H1 (cell line): ENCODE data around the gene VCPKMT.

Source experiments
- BACH1 ChIP-seq: IDR thresholded peaks from 2 replicates; pipeline ENCODE4 v1.6.1; 2012; ENCODE audit warnings: low read length, improper control_type of control experiment
- CEBPB ChIP-seq: IDR thresholded peaks from 2 replicates; pipeline ENCODE4 v1.6.1; 2012; ENCODE audit warnings: low read depth, low read length
- EP300 ChIP-seq, 2 experiments: IDR thresholded peaks; 1 replicate in 1 of 2; 2 replicates in 1 of 2; pipeline ENCODE4 v1.6.1; 2011 to 2012; ENCODE audit warnings: low read depth in 2 of 2, low read length in 2 of 2, mild to moderate bottlenecking in 2 of 2, borderline replicate concordance in 1 of 2, inconsistent platforms in 1 of 2, moderate library complexity in 1 of 2
- EZH2 ChIP-seq: fragments of 200-600 bp; sonication (generic); IDR thresholded peaks from 2 replicates; pipeline ENCODE4 v1.7.1; 2012; ENCODE audit warnings: low read depth, mild to moderate bottlenecking, moderate library complexity, low read length, inconsistent platforms; ENCODE audit not compliant: severe bottlenecking
- NANOG ChIP-seq: IDR thresholded peaks from 2 replicates; pipeline ENCODE4 v1.6.1; 2011; ENCODE audit warnings: low read length, low read depth, mild to moderate bottlenecking, inconsistent platforms; ENCODE audit not compliant: insufficient read depth, poor library complexity, severe bottlenecking
- NRF1 ChIP-seq: IDR thresholded peaks from 2 replicates; pipeline ENCODE4 v1.6.1; 2011; ENCODE audit warnings: mild to moderate bottlenecking, low read depth, low read length, improper control_type of control experiment
- PHF8 ChIP-seq: fragments of 200-600 bp; sonication (generic); conservative IDR thresholded peaks from 2 replicates; pipeline ENCODE4 v1.7.1; 2012; ENCODE audit warnings: low read depth, mild to moderate bottlenecking, inconsistent platforms, low read length, moderate library complexity
- POLR2A ChIP-seq, 2 experiments: IDR thresholded peaks; 1 replicate in 1 of 2; 2 replicates in 1 of 2; pipeline ENCODE4 v1.6.1; 2011; ENCODE audit warnings: low read depth in 2 of 2, low read length in 2 of 2, mild to moderate bottlenecking in 2 of 2; ENCODE audit errors: control extremely low read depth in 1 of 2
- POLR2AphosphoS5 ChIP-seq: IDR thresholded peaks from 2 replicates; pipeline ENCODE4 v1.6.1; 2011; ENCODE audit warnings: low read depth, low read length
- RNF2 ChIP-seq: fragments of 200-900, 300-1000 bp; sonication (generic); IDR thresholded peaks from 2 replicates; pipeline ENCODE4 v1.7.1; 2016; ENCODE audit warnings: borderline replicate concordance, low read depth, mild to moderate bottlenecking, antibody characterized with exemption, low read length; ENCODE audit not compliant: poor library complexity, severe bottlenecking; ENCODE audit errors: missing control alignments
- RXRA ChIP-seq: IDR thresholded peaks from 2 replicates; pipeline ENCODE4 v1.6.1; 2011; ENCODE audit warnings: low read depth, mild to moderate bottlenecking, low read length, moderate library complexity; ENCODE audit not compliant: insufficient read depth
- TEAD4 ChIP-seq: IDR thresholded peaks from 2 replicates; pipeline ENCODE4 v1.6.1; 2012; ENCODE audit warnings: low read depth, low read length, inconsistent platforms, mixed read lengths
- TF ChIP-seq, protein P1 (sequence below), 3 experiments: IDR thresholded peaks; 1 replicate in 2 of 3; 2 replicates in 1 of 3; pipeline versions ENCODE4 v1.5.1 to v1.6.1; 2011; ENCODE audit warnings: low read length in 3 of 3, mild to moderate bottlenecking in 3 of 3, inconsistent platforms in 2 of 3, low read depth in 1 of 3, moderate library complexity in 1 of 3; ENCODE audit not compliant: insufficient read depth in 1 of 3; ENCODE audit errors: control extremely low read depth in 1 of 3

DNA sequence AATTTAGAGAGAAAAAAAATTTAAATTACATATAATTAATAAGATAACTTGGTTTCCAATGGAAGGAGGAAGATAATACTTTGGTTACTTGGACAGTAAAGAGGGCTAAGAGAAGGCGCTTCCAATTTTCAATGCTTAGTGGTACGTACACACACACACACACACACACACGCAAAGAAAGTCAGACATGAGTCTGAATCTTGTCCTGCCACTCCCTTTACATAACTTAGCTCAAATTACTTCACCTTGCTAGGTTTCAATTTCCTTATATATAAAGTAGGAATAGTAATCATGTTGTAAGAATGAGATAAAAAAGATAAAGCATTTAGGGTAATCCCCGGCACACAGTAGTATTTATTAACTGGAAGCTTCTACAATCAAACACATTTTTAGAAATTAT is 39.7 kb upstream of the VCPKMT start:
- TF ChIP-seq BACH1 (no peak), RNF2 (no peak), TEAD4 (no peak), EP300 (IDR thresholded peaks at IDR 0.05; ENCODE audit: borderline replicate concordance in 1 of 2, low read depth in 2 of 2, low read length in 2 of 2) (no peak), POLR2A (IDR thresholded peaks at IDR 0.05; ENCODE audit: control extremely low read depth in 1 of 2, low read depth in 2 of 2, low read length in 2 of 2) (no peak), EZH2 (no peak), POLR2AphosphoS5 (no peak), CEBPB (no peak), NRF1 (no peak), PHF8 (no peak), RXRA (no peak), NANOG (no peak)
- TF ChIP-seq, protein P1, sequence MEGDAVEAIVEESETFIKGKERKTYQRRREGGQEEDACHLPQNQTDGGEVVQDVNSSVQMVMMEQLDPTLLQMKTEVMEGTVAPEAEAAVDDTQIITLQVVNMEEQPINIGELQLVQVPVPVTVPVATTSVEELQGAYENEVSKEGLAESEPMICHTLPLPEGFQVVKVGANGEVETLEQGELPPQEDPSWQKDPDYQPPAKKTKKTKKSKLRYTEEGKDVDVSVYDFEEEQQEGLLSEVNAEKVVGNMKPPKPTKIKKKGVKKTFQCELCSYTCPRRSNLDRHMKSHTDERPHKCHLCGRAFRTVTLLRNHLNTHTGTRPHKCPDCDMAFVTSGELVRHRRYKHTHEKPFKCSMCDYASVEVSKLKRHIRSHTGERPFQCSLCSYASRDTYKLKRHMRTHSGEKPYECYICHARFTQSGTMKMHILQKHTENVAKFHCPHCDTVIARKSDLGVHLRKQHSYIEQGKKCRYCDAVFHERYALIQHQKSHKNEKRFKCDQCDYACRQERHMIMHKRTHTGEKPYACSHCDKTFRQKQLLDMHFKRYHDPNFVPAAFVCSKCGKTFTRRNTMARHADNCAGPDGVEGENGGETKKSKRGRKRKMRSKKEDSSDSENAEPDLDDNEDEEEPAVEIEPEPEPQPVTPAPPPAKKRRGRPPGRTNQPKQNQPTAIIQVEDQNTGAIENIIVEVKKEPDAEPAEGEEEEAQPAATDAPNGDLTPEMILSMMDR (IDR thresholded peaks at IDR 0.05; ENCODE audit: control extremely low read depth in 1 of 3, insufficient read depth in 1 of 3, low read depth in 1 of 3, low read length in 3 of 3) = no peak
